ENCODE measurements around the gene BEST3. TPM values are rescaled to one million over a fixed set of nuclear protein-coding genes. Genes with fewer than 3 reads are reported as not detected.

The BEST3 gene
- total RNA-seq, 2 experiments from 2014 or later: not detected

DNA sequence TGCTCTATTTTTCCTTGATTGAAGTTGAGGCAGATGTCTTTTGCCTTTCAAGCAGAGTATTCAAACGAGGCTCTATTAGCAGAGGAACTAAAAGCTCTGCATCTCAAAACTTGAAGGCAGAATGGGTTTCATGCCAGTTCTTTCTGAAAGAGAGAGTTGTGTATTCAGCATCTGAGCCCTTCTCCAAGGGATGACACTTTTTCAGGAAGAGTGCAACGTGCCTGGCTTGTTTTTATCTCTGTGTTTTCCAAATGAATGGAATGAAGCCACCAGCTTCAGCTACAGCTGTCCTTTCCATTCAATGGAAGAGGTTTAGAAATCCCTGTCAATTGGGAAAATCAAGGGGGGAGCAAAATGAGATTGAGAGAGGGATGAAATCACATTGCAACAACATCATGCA is 14.6 kb downstream of the BEST3 start:
- Mint-ChIP-seq H3K9me3 (no peaks in the 10 kb centered on the region), H3K36me3 (ENCODE audit: low read depth) (no peaks in the 10 kb centered on the region), H3K4me3 (no peak overlapping the region), H3K4me1 (ENCODE audit: low read depth) (peaks cover 6% of the 10 kb centered on the region), H3K27ac (no peak overlapping the region), H3K27me3 (peaks cover 6% of the 10 kb centered on the region)
- ChIA-PET CTCF (no interaction called here), POLR2A (no interaction called here)
- ATAC-seq: no peak
- no peak for TF ChIP-seq CTCF (IDR thresholded peaks at IDR 0.05)
- no peak for DNase-seq
- intact Hi-C loops (cut with micrococcal nuclease): no loop called here

GRCh38 chr12:69682110-69682755 is 16.9 kb downstream of the BEST3 start:
- intact Hi-C loops (cut with micrococcal nuclease): no loop called here
- Mint-ChIP-seq H3K4me1 (ENCODE audit: low read depth) (no peaks in the 10 kb centered on the region), H3K36me3 (ENCODE audit: low read depth) (no peaks in the 10 kb centered on the region), H3K27me3 (peaks cover 4% of the 10 kb centered on the region), H3K27ac (no peak overlapping the region), H3K4me3 (no peak overlapping the region), H3K9me3 (no peaks in the 10 kb centered on the region)
- ChIA-PET CTCF (no interaction called here), POLR2A (interaction anchor here (0.6 to 1.2 kb wide), 2 partner anchors 12 to 1280 kb away, joined by 3 read pairs; no protein-coding TSS in a partner anchor)
- DNase-seq (no peak), ATAC-seq (no peak)
- no peak for TF ChIP-seq CTCF (IDR thresholded peaks at IDR 0.05)

DNA sequence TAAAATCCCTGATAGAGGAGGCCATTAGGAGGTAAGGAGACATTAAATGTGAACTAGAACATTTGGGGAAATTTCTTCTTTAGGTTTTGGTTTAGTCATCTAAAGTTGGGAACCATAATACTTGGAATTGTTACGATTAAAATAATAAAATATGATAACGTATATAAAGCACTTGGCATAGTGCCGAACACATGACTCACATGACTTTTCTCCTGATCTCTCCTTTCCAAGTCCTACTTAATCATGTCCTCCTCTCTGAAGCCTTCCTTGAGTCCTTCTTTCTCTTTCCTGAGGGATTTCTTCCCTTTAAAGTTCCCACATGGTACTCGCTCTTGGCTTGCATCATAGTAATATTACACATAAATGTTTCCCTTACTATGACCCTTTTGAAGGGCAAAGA is 20.0 kb downstream of the BEST3 start:
- H3K36me3 Mint-ChIP-seq (ENCODE audit: low read depth): no peaks in the 10 kb centered on the region
- ChIA-PET POLR2A (no interaction called here), CTCF (no interaction called here)
- H3K4me1 Mint-ChIP-seq (ENCODE audit: low read depth): no peaks in the 10 kb centered on the region
- H3K27ac Mint-ChIP-seq: no peak overlapping the region
- no peak for TF ChIP-seq CTCF (IDR thresholded peaks at IDR 0.05)
- ATAC-seq (no peak), DNase-seq (no peak)
- H3K9me3 Mint-ChIP-seq: no peaks in the 10 kb centered on the region
- intact Hi-C loops (cut with micrococcal nuclease): no loop called here
- H3K4me3 Mint-ChIP-seq: no peak overlapping the region
- no peaks in the 10 kb centered on the region for H3K27me3 Mint-ChIP-seq

GRCh38 chr12:69676257-69677012 is 22.7 kb downstream of the BEST3 start:
- DNase-seq (no peak), ATAC-seq (no peak)
- Mint-ChIP-seq H3K9me3 (no peaks in the 10 kb centered on the region), H3K27me3 (no peaks in the 10 kb centered on the region), H3K27ac (no peak overlapping the region), H3K36me3 (ENCODE audit: low read depth) (no peaks in the 10 kb centered on the region), H3K4me1 (ENCODE audit: low read depth) (no peaks in the 10 kb centered on the region), H3K4me3 (no peak overlapping the region)
- ChIA-PET CTCF (no interaction called here), POLR2A (no interaction called here)
- no peak for TF ChIP-seq CTCF (IDR thresholded peaks at IDR 0.05)
- intact Hi-C loops (cut with micrococcal nuclease): no loop called here

GRCh38 chr12:69672195-69672594 is 26.9 kb downstream of the BEST3 start:
- Mint-ChIP-seq H3K36me3 (ENCODE audit: low read depth) (no peaks in the 10 kb centered on the region), H3K9me3 (no peaks in the 10 kb centered on the region), H3K4me3 (no peak overlapping the region), H3K27ac (no peak overlapping the region), H3K27me3 (peaks cover 2% of the 10 kb centered on the region), H3K4me1 (ENCODE audit: low read depth) (no peaks in the 10 kb centered on the region)
- CTCF ChIA-PET: interaction anchor here (0.5 to 1.5 kb wide), 4 partner anchors 28 to 54 kb away, joined by 3 read pairs; no protein-coding TSS in a partner anchor
- ATAC-seq (no peak), DNase-seq (no peak)
- intact Hi-C loops (cut with micrococcal nuclease): no loop called here
- POLR2A ChIA-PET: no interaction called here
- TF ChIP-seq CTCF (IDR thresholded peaks at IDR 0.05): no peak
